Activated naive CD4-positive, alpha-beta T cell treated with anti-CD3 and anti-CD28 coated beads, Interleukin-2, amount 50 U/mL, for 72 hours (primary cell): ENCODE measurements around the gene RNH1. TPM values are rescaled to one million over a fixed set of nuclear protein-coding genes. Genes with fewer than 3 reads are reported as not detected.

Experiments
- ATAC-seq, 2 donors: fragments of 150-1000 bp; cut with Tn5 transposase; 2 replicates each; pipeline ENCODE4 v1.10.0; 2021; ENCODE audit warnings: mild to moderate bottlenecking in 2 of 2, moderate library complexity in 2 of 2
- DNase-seq, 2 donors: peaks; one replicate each; pipeline ENCODE4 v3.0.0; 2021 to 2022; ENCODE audit warnings: low spot score in 2 of 2
- H3K27ac Mint-ChIP-seq, 2 donors: one replicate each; pipeline ENCODE4 v1.8.0; 2022; ENCODE audit warnings: mild to moderate bottlenecking in 2 of 2, mixed read lengths in 2 of 2
- H3K36me3 Mint-ChIP-seq, 2 donors: one replicate each; pipeline ENCODE4 v1.8.0; 2022; ENCODE audit warnings: mixed read lengths in 2 of 2
- H3K9me3 Mint-ChIP-seq, 2 donors: one replicate each; pipeline ENCODE4 v1.8.0; 2022; ENCODE audit warnings: mixed read lengths in 2 of 2
- total RNA-seq, 2 donors: library from RNA; stranded (reverse); gene quantifications; one replicate each; pipeline ENCODE4 v1.2.3, GENCODE V29; 2022

The RNH1 gene
- total RNA-seq, 2 donors from 2014 or later, result 90.9 to 98.0 TPM

GRCh38 chr11:508956-509355 is 1.9 kb upstream of the RNH1 start:
- no peaks in the 10 kb centered on the region for H3K9me3 Mint-ChIP-seq
- H3K36me3 Mint-ChIP-seq, result peaks cover 10 to 16% of the 10 kb centered on the region in 2 donors
- DNase-seq, result no peak
- H3K27ac Mint-ChIP-seq, result no peak overlapping the region
- no peak for ATAC-seq

- DNase-seq (no peak), ATAC-seq (no peak)
- Mint-ChIP-seq H3K9me3 (no peaks in the 10 kb centered on the region), H3K27ac (peak overlapping the region; percentile 65 to 97), H3K36me3 (peaks cover 10 to 16% of the 10 kb centered on the region in 2 donors)
Measured at GRCh38 chr11:507727-508515, 879 bp upstream of the RNH1 start.

- H3K36me3 Mint-ChIP-seq, result peaks cover 10 to 13% of the 10 kb centered on the region in 2 donors
- ATAC-seq, result peak; percentile 84 to 85
Measured at GRCh38 chr11:506238-506994, 626 bp downstream of the RNH1 start.

GRCh38 chr11:504994-505344 is 2.1 kb downstream of the RNH1 start:
- ATAC-seq (no peak), DNase-seq (no peak)
- Mint-ChIP-seq H3K9me3 (no peaks in the 10 kb centered on the region), H3K36me3 (peaks cover 10% of the 10 kb centered on the region in 2 donors), H3K27ac (peak overlapping the region; percentile 68 to 97)

More at GRCh38 chr11:506238-506994, 626 bp downstream of the RNH1 start:
- DNase-seq, result peak; percentile 97 to 98
- Mint-ChIP-seq H3K9me3 (no peaks in the 10 kb centered on the region), H3K27ac (peak overlapping the region; percentile 97 to 99)

- peak in 1 of 2 donors; percentile 38 for DNase-seq
- peaks cover 7 to 10% of the 10 kb centered on the region in 2 donors for H3K36me3 Mint-ChIP-seq
- no peak for ATAC-seq
- peak overlapping the region in 1 of 2 donors; percentile 68 for H3K27ac Mint-ChIP-seq
- no peaks in the 10 kb centered on the region for H3K9me3 Mint-ChIP-seq
Measured at GRCh38 chr11:504053-504993, 2.7 kb downstream of the RNH1 start.

- Mint-ChIP-seq H3K27ac (no peak overlapping the region), H3K9me3 (no peaks in the 10 kb centered on the region), H3K36me3 (peaks cover 9 to 11% of the 10 kb centered on the region in 2 donors)
- ATAC-seq, result no peak
- no peak for DNase-seq
Measured at GRCh38 chr11:503179-503981, 3.7 kb downstream of the RNH1 start.

- peaks cover 11 to 20% of the 10 kb centered on the region in 2 donors for H3K36me3 Mint-ChIP-seq
- no peak overlapping the region for H3K27ac Mint-ChIP-seq
Measured at GRCh38 chr11:502288-503178, 4.5 kb downstream of the RNH1 start.

GRCh38 chr11:501683-502287 is 5.3 kb downstream of the RNH1 start:
- Mint-ChIP-seq H3K27ac (peak overlapping the region in 1 of 2 donors; percentile 63), H3K9me3 (no peaks in the 10 kb centered on the region), H3K36me3 (peaks cover 17 to 24% of the 10 kb centered on the region in 2 donors)
- ATAC-seq, result no peak
- DNase-seq, result no peak

More at GRCh38 chr11:502288-503178, 4.5 kb downstream of the RNH1 start:
- ATAC-seq (no peak), DNase-seq (no peak)
- no peaks in the 10 kb centered on the region for H3K9me3 Mint-ChIP-seq

GRCh38 chr11:501001-501682 is 5.9 kb downstream of the RNH1 start:
- no peak for DNase-seq
- H3K27ac Mint-ChIP-seq, result peak overlapping the region in 1 of 2 donors; percentile 63
- no peaks in the 10 kb centered on the region for H3K9me3 Mint-ChIP-seq
- no peak for ATAC-seq
- H3K36me3 Mint-ChIP-seq, result peaks cover 17 to 18% of the 10 kb centered on the region in 2 donors

- no peak for DNase-seq
- peak overlapping the region; percentile 16 to 36 for H3K27ac Mint-ChIP-seq
- H3K9me3 Mint-ChIP-seq, result no peaks in the 10 kb centered on the region
- H3K36me3 Mint-ChIP-seq, result peaks cover 15 to 17% of the 10 kb centered on the region in 2 donors
- no peak for ATAC-seq
Measured at GRCh38 chr11:499201-500076, 7.6 kb downstream of the RNH1 start.

- Mint-ChIP-seq H3K36me3 (peaks cover 15 to 17% of the 10 kb centered on the region in 2 donors), H3K27ac (peak overlapping the region in 1 of 2 donors; percentile 73), H3K9me3 (no peaks in the 10 kb centered on the region)
- DNase-seq (no peak), ATAC-seq (no peak)
Measured at GRCh38 chr11:498297-499181, 8.5 kb downstream of the RNH1 start.

- H3K9me3 Mint-ChIP-seq, result no peaks in the 10 kb centered on the region
- H3K36me3 Mint-ChIP-seq, result peaks cover 15 to 17% of the 10 kb centered on the region in 2 donors
- no peak for ATAC-seq
- peak overlapping the region; percentile 57 to 73 for H3K27ac Mint-ChIP-seq
- no peak for DNase-seq
Measured at GRCh38 chr11:497565-498296, 9.3 kb downstream of the RNH1 start.
